Measurements from ENCODE around the gene NDUFV3.
"Not testable (repeated sequence)": the region's sequence is repeated elsewhere in the genome, so short reads cannot be mapped to it uniquely, and the experiment has no call there.

Gene NDUFV3

GRCh38 chr21:42892931-42893755, at the start of gene NDUFV3:
Gene NDUFV3 (plus strand): TSS chr21:42893309. CDS start chr21:42893334, 25 bp downstream.
- peak; percentile 100 for DNase-seq

- no peak for DNase-seq
These were observed 48.5 kb upstream of the NDUFV3 start for GRCh38 chr21:42844411-42845113.

GRCh38 chr21:42845296-42845965, 47.7 kb upstream of the NDUFV3 start:
- no peak for DNase-seq

- no peak for DNase-seq
These were observed 46.9 kb upstream of the NDUFV3 start for GRCh38 chr21:42846221-42846620.

- no peak for DNase-seq
These were observed 45.9 kb upstream of the NDUFV3 start for GRCh38 chr21:42847051-42847707.

- DNase-seq, result no peak
These were observed 45.4 kb upstream of the NDUFV3 start for GRCh38 chr21:42847726-42848125.

- not testable (repeated sequence) for DNase-seq
These were observed 44.8 kb upstream of the NDUFV3 start for GRCh38 chr21:42848144-42848931.

- DNase-seq, result no peak
These were observed 44.0 kb upstream of the NDUFV3 start for GRCh38 chr21:42848932-42849758.

- DNase-seq, result no peak
These were observed 43.2 kb upstream of the NDUFV3 start for GRCh38 chr21:42849759-42850412.

- no peak for DNase-seq
These were observed 42.6 kb upstream of the NDUFV3 start for GRCh38 chr21:42850463-42850862.

- DNase-seq, result peak; percentile 27
These were observed 42.2 kb upstream of the NDUFV3 start for GRCh38 chr21:42850866-42851391.

- DNase-seq, result no peak
These were observed 41.1 kb upstream of the NDUFV3 start for GRCh38 chr21:42851812-42852665.

GRCh38 chr21:42852925-42853570, 40.1 kb upstream of the NDUFV3 start:
- DNase-seq, result no peak

GRCh38 chr21:42853621-42854020, 39.5 kb upstream of the NDUFV3 start:
- no peak for DNase-seq

- no peak for DNase-seq
These were observed 38.7 kb upstream of the NDUFV3 start for GRCh38 chr21:42854246-42855010.

GRCh38 chr21:42855171-42855936, 37.8 kb upstream of the NDUFV3 start:
- DNase-seq, result no peak

GRCh38 chr21:42855937-42856335, 37.2 kb upstream of the NDUFV3 start:
- no peak for DNase-seq

All from CD4-positive, alpha-beta T cell treated with Interleukin-12 subunit alpha and Interleukin-12 subunit beta, for 1 hour (primary cell).